Keratinocyte (primary cell): ENCODE data around the gene TMEM134. TPM values are rescaled to one million over a fixed set of nuclear protein-coding genes. Genes with fewer than 3 reads are reported as not detected.
A peak's percentile ranks its signal among the peaks of the same experiment; 100 is the strongest.

Source experiments
- DNase-seq: peaks from one replicate; pipeline ENCODE4 v3.0.0-alpha.2; 2011; ENCODE audit warnings: low read depth, missing footprints, low spot score
- FAIRE-seq: peaks from 2 replicates; lab custom pipeline; 2011; peaks lifted over from hg19 to GRCh38; lab: Jason Lieb, UNC
- H2AFZ ChIP-seq: 2 replicates; pipeline ENCODE4 v1.6.0; 2012; ENCODE audit warnings: low read length, control low read depth, inconsistent platforms; ENCODE audit not compliant: control insufficient read depth
- H3K27ac ChIP-seq: 2 replicates; pipeline ENCODE4 v1.5.1; 2011; ENCODE audit warnings: low read length; ENCODE audit not compliant: control insufficient read depth, insufficient read depth
- H3K27me3 ChIP-seq: 3 replicates; pipeline ENCODE4 v1.6.0; 2011; ENCODE audit warnings: low read length; ENCODE audit not compliant: control insufficient read depth, insufficient read depth; ENCODE audit errors: extremely low read depth
- H3K36me3 ChIP-seq, 2 experiments: 2 replicates in 1 of 2; 3 replicates in 1 of 2; pipeline ENCODE4 v1.5.1; 2011; ENCODE audit warnings: low read length in 2 of 2, mild to moderate bottlenecking in 1 of 2; ENCODE audit not compliant: control insufficient read depth in 2 of 2, insufficient read depth in 2 of 2; ENCODE audit errors: extremely low read depth in 1 of 2
- H3K4me1 ChIP-seq: 3 replicates; pipeline ENCODE4 v1.5.1; 2011; ENCODE audit warnings: low read length; ENCODE audit not compliant: control insufficient read depth, insufficient read depth; ENCODE audit errors: extremely low read depth
- H3K4me2 ChIP-seq: 3 replicates; pipeline ENCODE4 v1.6.0; 2011; ENCODE audit warnings: low read depth, low read length; ENCODE audit not compliant: control insufficient read depth, insufficient read depth; ENCODE audit errors: extremely low read depth
- H3K4me3 ChIP-seq, 3 experiments: fragments of 200-600 bp in 1 of 3; sonication (generic) in 1 of 3; 2 replicates in 2 of 3; 3 replicates in 1 of 3; pipeline ENCODE4 v1.5.1; 2011 to 2016; ENCODE audit warnings: low read length in 3 of 3, mild to moderate bottlenecking in 3 of 3, control low read depth in 2 of 3, inconsistent platforms in 1 of 3, low read depth in 1 of 3, mixed read lengths in 1 of 3, mixed run types in 1 of 3, moderate library complexity in 1 of 3; ENCODE audit not compliant: control insufficient read depth in 2 of 3, insufficient read depth in 2 of 3; ENCODE audit errors: extremely low read depth in 1 of 3
- H3K79me2 ChIP-seq: 2 replicates; pipeline ENCODE4 v1.6.0; 2012; ENCODE audit warnings: low read length; ENCODE audit not compliant: control insufficient read depth, insufficient read depth
- H3K9ac ChIP-seq: 3 replicates; pipeline ENCODE4 v1.6.0; 2011; ENCODE audit warnings: low read length; ENCODE audit not compliant: control insufficient read depth, insufficient read depth; ENCODE audit errors: extremely low read depth
- H3K9me1 ChIP-seq: 3 replicates; pipeline ENCODE4 v1.6.0; 2011; ENCODE audit warnings: low read length; ENCODE audit not compliant: control insufficient read depth, insufficient read depth; ENCODE audit errors: extremely low read depth
- H3K9me3 ChIP-seq: 2 replicates; pipeline ENCODE4 v1.5.1; 2012; ENCODE audit warnings: low read depth, low read length; ENCODE audit not compliant: control insufficient read depth
- H4K20me1 ChIP-seq: 3 replicates; pipeline ENCODE4 v1.6.0; 2011; ENCODE audit warnings: low read length; ENCODE audit not compliant: control insufficient read depth, insufficient read depth; ENCODE audit errors: extremely low read depth
- EZH2 ChIP-seq: IDR thresholded peaks from one replicate; pipeline ENCODE4 v1.6.1; 2012; ENCODE audit warnings: inconsistent platforms, mild to moderate bottlenecking, low read length, moderate library complexity
- dilution Hi-C: fragments of 300-500 bp; cut with MboI; formaldehyde crosslinking; loops from one replicate; pipeline ENCODE4 v1.7.0; 2020; ENCODE audit warnings: low sequenced_read_pairs; ENCODE audit not compliant: extremely low pct_ligation_motif_present
- polyA plus RNA-seq, 5 experiments: library from polyadenylated mRNA; depleted of rRNA in 3 of 5; stranded (reverse) in 3 of 5; stranded (forward) in 1 of 5; unstranded in 1 of 5; fragments of >200 nt; gene quantifications; 1 replicate in 1 of 5; 2 replicates in 3 of 5; 3 replicates in 1 of 5; pipeline versions ENCODE4 v1.2.1 to v1.2.3, GENCODE V29; 2011 to 2012; ENCODE audit warnings: missing spikeins in 2 of 5, low read depth in 1 of 5, low replicate concordance in 1 of 5
- TF ChIP-seq, protein P1 (sequence below), 3 experiments: IDR thresholded peaks in 1 of 3; conservative IDR thresholded peaks in 1 of 3; optimal IDR thresholded peaks in 1 of 3; 2 replicates in 2 of 3; 3 replicates in 1 of 3; pipeline versions ENCODE3 to v1.5.1; 2011; ENCODE audit warnings: low read length in 3 of 3, mild to moderate bottlenecking in 3 of 3, moderate library complexity in 2 of 3, control low read depth in 1 of 3, inconsistent platforms in 1 of 3; ENCODE audit not compliant: insufficient read depth in 2 of 3; ENCODE audit errors: extremely low read depth in 1 of 3

Gene TMEM134
- polyA plus RNA-seq, 1 donor (not counting 4 experiments of a cell fraction or from before 2014, with no cell fraction given) = 24.7 TPM

DNA sequence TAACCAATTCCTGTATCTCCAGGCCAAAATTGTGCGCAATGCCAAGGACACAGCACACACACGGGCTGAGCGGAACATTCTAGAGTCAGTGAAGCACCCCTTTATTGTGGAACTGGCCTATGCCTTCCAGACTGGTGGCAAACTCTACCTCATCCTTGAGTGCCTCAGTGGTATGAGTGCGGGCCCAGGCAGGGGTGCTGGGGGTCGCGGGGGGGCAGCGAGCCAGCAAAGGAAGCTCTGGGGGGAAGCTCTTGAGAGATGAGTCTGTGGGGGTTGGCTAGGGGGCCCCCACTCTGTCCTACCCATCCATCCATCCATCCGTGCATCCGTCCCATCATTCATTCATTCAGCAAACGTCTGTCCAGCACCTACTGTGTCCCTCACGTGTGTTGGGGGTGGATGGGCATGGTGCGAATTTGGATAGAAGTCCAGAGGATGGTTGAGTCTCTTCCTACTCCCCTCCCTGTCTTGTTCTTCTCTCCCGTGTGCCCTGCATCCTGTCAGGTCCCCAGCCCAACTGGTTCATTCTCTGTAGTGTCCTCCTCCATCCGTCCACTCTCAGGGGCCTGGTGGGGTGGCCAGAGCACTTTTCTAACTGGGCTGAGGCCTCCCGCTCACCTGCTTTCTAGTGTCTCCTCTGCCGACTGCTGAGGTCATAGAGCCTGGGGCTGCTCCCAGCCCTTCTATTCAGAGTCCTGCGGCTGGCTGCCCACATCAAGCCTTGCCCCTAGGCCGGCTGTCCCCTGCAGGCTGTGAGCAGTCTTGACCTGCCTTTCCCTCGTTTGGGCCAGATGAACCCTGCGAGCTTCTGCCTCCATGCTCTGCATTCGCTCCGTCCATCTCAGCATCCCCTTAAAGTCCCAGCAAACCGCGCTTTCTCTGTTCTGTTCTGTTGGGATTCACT lies 37.5 kb downstream of the TMEM134 start:
- H3K4me1 ChIP-seq = peaks cover 18% of the 10 kb centered on the region
- H3K9ac ChIP-seq = no peak overlapping the region
- H3K27me3 ChIP-seq = no peaks in the 10 kb centered on the region
- no peak overlapping the region for H3K4me2 ChIP-seq
- FAIRE-seq (no peak), DNase-seq (no peak)
- H3K4me3 ChIP-seq = no peak overlapping the region
- H4K20me1 ChIP-seq = peaks cover 2% of the 10 kb centered on the region
- no peak overlapping the region for H3K27ac ChIP-seq
- peaks cover 27% of the 10 kb centered on the region for H3K79me2 ChIP-seq
- peaks cover 31 to 40% of the 10 kb centered on the region in 2 experiments for H3K36me3 ChIP-seq
- H3K9me3 ChIP-seq = no peaks in the 10 kb centered on the region
- dilution Hi-C loops = no loop called here
- TF ChIP-seq, protein P1, sequence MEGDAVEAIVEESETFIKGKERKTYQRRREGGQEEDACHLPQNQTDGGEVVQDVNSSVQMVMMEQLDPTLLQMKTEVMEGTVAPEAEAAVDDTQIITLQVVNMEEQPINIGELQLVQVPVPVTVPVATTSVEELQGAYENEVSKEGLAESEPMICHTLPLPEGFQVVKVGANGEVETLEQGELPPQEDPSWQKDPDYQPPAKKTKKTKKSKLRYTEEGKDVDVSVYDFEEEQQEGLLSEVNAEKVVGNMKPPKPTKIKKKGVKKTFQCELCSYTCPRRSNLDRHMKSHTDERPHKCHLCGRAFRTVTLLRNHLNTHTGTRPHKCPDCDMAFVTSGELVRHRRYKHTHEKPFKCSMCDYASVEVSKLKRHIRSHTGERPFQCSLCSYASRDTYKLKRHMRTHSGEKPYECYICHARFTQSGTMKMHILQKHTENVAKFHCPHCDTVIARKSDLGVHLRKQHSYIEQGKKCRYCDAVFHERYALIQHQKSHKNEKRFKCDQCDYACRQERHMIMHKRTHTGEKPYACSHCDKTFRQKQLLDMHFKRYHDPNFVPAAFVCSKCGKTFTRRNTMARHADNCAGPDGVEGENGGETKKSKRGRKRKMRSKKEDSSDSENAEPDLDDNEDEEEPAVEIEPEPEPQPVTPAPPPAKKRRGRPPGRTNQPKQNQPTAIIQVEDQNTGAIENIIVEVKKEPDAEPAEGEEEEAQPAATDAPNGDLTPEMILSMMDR (optimal IDR thresholded peaks at IDR 0.05 in 1 of 3, IDR thresholded peaks at IDR 0.05 in 1 of 3, conservative IDR thresholded peaks at IDR 0.05 in 1 of 3; ENCODE audit: extremely low read depth in 1 of 3, insufficient read depth in 2 of 3, low read length in 3 of 3) = no peak
- no peak for TF ChIP-seq EZH2
- no peak overlapping the region for H2AFZ ChIP-seq
- H3K9me1 ChIP-seq = no peaks in the 10 kb centered on the region

DNA sequence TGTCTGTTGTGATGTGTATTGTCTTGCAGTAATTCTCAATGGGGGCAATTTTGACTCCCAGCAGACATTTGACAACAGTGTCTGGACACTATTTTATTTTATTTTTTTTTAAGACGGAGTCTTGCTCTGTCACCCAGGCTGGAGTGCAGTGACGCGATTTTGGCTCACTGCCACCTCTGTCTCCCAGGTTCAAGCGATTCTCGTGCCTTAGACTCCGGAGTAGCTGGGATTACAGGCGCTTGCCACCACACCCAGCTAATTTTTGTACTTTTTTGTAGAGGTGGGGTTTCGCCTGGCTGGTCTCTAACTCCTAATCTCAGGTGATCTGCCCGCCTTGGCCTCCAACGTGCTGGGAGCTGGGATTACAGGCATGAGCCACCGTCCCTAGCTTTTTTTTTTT lies 39.3 kb downstream of the TMEM134 start:
- Histone ChIP-seq H3K9me3 (no peaks in the 10 kb centered on the region), H3K79me2 (peaks cover 27% of the 10 kb centered on the region), H3K27me3 (no peaks in the 10 kb centered on the region), H3K9ac (peak overlapping the region; percentile 97), H3K36me3 (peaks cover 28 to 40% of the 10 kb centered on the region in 2 experiments), H3K27ac (peak overlapping the region; percentile 90), H3K4me1 (peaks cover 18% of the 10 kb centered on the region), H3K4me2 (peak overlapping the region; percentile 87), H3K4me3 (peak overlapping the region in 2 of 3 experiments; percentile 77 to 98), H3K9me1 (no peaks in the 10 kb centered on the region), H2AFZ (no peak overlapping the region), H4K20me1 (no peaks in the 10 kb centered on the region)
- dilution Hi-C loops = no loop called here
- FAIRE-seq (no peak), DNase-seq (no peak)
- no peak for TF ChIP-seq EZH2
- TF ChIP-seq, protein P1 (optimal IDR thresholded peaks at IDR 0.05 in 1 of 3, IDR thresholded peaks at IDR 0.05 in 1 of 3, conservative IDR thresholded peaks at IDR 0.05 in 1 of 3; ENCODE audit: extremely low read depth in 1 of 3, insufficient read depth in 2 of 3, low read length in 3 of 3) = no peak
